SU-DHL-6 (cell line): ENCODE data around the gene DCTN3.

Experiments used
- EZH2phosphoT487 ChIP-seq: fragments of 200-600 bp; sonication (generic), shearing (Covaris generic); conservative IDR thresholded peaks from 2 replicates; pipeline ENCODE4 v1.6.1; 2018; ENCODE audit warnings: mild to moderate bottlenecking, antibody characterized with exemption, low read length, moderate library complexity, mixed read lengths
- TF ChIP-seq, protein P1 (sequence below): fragments of 200-600 bp; sonication (generic); IDR thresholded peaks from one replicate; pipeline ENCODE4 v1.5.1; 2017; ENCODE audit warnings: antibody characterized with exemption, mild to moderate bottlenecking, low read length, moderate library complexity; ENCODE audit not compliant: insufficient read depth, poor library complexity, severe bottlenecking

DNA sequence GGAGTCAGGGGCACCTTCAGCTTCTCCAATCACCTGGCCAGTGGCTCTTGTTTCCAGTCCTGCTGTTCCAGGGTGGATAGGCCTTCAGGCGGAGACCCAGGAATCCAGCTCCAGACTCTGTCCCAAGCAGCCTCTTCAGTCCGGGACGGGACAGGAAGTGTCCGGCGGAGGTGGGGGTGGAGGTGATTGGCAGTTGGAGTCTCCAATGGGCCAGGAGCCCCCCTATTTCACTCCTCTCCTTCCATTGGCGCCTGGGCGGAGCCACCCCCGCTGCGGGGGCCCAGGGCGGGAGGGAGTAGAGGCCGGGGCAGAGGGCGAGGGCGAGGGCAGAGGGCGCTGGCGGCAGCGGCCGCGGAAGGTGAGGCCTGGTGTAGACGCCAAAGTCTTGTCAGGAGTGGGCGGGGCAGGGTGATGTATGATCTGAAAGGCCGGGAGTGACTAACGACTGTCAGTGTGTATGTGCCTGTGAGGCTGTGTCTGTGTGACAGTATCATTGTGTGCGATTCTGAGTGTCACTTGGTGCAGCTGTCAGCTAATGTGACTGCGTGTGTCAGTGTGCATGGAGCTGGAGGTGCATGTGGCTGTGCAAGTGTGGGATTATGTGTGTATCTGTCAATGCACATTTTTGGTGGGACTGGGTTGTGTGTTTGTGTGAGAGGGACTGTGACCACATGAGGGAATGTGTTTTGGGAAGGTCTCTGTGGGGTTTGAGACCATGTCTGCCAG, 31.7 kb upstream of the DCTN3 start, which contains the start of gene IL11RA:
- TF ChIP-seq, protein P1, sequence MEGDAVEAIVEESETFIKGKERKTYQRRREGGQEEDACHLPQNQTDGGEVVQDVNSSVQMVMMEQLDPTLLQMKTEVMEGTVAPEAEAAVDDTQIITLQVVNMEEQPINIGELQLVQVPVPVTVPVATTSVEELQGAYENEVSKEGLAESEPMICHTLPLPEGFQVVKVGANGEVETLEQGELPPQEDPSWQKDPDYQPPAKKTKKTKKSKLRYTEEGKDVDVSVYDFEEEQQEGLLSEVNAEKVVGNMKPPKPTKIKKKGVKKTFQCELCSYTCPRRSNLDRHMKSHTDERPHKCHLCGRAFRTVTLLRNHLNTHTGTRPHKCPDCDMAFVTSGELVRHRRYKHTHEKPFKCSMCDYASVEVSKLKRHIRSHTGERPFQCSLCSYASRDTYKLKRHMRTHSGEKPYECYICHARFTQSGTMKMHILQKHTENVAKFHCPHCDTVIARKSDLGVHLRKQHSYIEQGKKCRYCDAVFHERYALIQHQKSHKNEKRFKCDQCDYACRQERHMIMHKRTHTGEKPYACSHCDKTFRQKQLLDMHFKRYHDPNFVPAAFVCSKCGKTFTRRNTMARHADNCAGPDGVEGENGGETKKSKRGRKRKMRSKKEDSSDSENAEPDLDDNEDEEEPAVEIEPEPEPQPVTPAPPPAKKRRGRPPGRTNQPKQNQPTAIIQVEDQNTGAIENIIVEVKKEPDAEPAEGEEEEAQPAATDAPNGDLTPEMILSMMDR = no peak
- no peak for TF ChIP-seq EZH2phosphoT487
